LNCAP (cell line): ENCODE data around the gene KDM5B.

ENCODE experiments used
- CTCF ChIP-seq: fragments of 450-650 bp; IDR thresholded peaks from 2 replicates; pipeline ENCODE4 v1.5.1; 2017; ENCODE audit warnings: mild to moderate bottlenecking

Gene KDM5B

GRCh38 chr1:202810615-202811295 lies 2.5 kb upstream of the KDM5B start, which contains the start of gene PCAT6:
Gene PCAT6, plus strand, starts transcription at chr1:202810954.
- no peak for TF ChIP-seq CTCF

GRCh38 chr1:202810193-202810614 lies 2.0 kb upstream of the KDM5B start:
- TF ChIP-seq CTCF = no peak

- no peak for TF ChIP-seq CTCF
Observed at GRCh38 chr1:202809597-202810159, 1.5 kb upstream of the KDM5B start.

- TF ChIP-seq CTCF = no peak
Observed at GRCh38 chr1:202807451-202807925, 733 bp downstream of the KDM5B start.

- no peak for TF ChIP-seq CTCF
Observed at GRCh38 chr1:202806845-202807450, 1.3 kb downstream of the KDM5B start.

- TF ChIP-seq CTCF = no peak
Observed at GRCh38 chr1:202805886-202806844, 2.1 kb downstream of the KDM5B start.

GRCh38 chr1:202804126-202804525 lies 4.1 kb downstream of the KDM5B start:
- TF ChIP-seq CTCF = no peak
